ENCODE results near the gene DNAJB11. TPM values are rescaled to one million over a fixed set of nuclear protein-coding genes. Genes with fewer than 3 reads are reported as not detected.

DNAJB11 gene
- total RNA-seq, 4 donors from 2014 or later = 39.5 to 65.3 (median 47.3) TPM

DNA sequence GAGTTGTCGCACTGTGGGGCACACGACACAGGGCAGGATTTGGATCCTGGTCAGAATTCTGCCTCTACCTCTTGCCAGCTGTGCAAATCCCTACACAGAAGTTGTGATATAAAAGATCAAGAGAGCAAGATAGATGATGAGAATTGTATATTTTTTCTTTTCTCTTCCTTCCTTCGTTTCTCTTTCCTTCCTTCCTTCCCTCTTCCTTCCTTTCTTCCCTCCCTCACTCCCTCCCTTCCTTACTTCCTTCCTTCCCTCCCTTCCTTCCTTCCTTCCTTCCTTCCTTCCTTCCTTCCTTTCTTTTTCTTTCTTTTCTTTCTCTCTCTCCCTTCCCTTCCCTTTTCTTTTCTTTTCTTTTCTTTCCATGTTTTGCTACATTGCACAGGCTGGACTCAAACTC is 30.4 kb downstream of the DNAJB11 start:
- Histone ChIP-seq H3K27me3 (no peaks in the 10 kb centered on the region), H3K36me3 (no peaks in the 10 kb centered on the region), H3K4me1 (peaks cover 0 to 9% (median 0%) of the 10 kb centered on the region in 3 donors), H3K9me3 (no peaks in the 10 kb centered on the region), H3K27ac (no peak overlapping the region), H3K4me3 (no peak overlapping the region)
- no peak for DNase-seq
- intact Hi-C loops (cut with DNase I) = no loop called here
- no peak for TF ChIP-seq POLR2A (IDR thresholded peaks at IDR 0.05)
- TF ChIP-seq, protein P1, sequence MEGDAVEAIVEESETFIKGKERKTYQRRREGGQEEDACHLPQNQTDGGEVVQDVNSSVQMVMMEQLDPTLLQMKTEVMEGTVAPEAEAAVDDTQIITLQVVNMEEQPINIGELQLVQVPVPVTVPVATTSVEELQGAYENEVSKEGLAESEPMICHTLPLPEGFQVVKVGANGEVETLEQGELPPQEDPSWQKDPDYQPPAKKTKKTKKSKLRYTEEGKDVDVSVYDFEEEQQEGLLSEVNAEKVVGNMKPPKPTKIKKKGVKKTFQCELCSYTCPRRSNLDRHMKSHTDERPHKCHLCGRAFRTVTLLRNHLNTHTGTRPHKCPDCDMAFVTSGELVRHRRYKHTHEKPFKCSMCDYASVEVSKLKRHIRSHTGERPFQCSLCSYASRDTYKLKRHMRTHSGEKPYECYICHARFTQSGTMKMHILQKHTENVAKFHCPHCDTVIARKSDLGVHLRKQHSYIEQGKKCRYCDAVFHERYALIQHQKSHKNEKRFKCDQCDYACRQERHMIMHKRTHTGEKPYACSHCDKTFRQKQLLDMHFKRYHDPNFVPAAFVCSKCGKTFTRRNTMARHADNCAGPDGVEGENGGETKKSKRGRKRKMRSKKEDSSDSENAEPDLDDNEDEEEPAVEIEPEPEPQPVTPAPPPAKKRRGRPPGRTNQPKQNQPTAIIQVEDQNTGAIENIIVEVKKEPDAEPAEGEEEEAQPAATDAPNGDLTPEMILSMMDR (IDR thresholded peaks at IDR 0.05) = no peak
- WGBS, 2 donors = 62 to 74% methylated on average over 3 of the region's 3 CpGs

DNA sequence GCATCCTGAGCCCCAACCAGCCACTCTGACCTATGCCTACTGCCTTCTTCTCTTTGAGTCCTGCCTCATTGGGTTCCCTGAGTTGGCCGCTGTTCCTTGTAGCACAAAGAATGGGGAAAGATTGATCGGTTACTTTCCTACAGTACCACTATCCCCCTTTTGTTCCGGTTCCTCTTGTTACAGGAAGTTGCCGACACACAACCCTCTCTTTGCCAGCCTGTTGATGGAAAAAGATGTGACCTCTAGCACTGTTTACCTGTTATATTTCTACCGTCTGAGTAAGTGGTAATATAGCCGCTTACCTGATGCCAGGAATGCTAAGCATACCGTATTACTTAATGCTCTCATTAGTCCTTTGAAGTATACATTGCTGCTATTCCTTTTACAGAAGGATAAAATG is 32.6 kb downstream of the DNAJB11 start:
- 72 to 87% methylated on average over 7 of the region's 7 CpGs for WGBS, 2 donors
- Histone ChIP-seq H3K4me3 (no peak overlapping the region), H3K27me3 (no peaks in the 10 kb centered on the region), H3K36me3 (no peaks in the 10 kb centered on the region), H3K27ac (no peak overlapping the region), H3K4me1 (peaks cover 0 to 9% (median 0%) of the 10 kb centered on the region in 3 donors), H3K9me3 (no peaks in the 10 kb centered on the region)
- TF ChIP-seq POLR2A (IDR thresholded peaks at IDR 0.05) = no peak
- TF ChIP-seq, protein P1 (IDR thresholded peaks at IDR 0.05) = no peak
- DNase-seq = no peak
- intact Hi-C loops (cut with DNase I) = no loop called here

DNA sequence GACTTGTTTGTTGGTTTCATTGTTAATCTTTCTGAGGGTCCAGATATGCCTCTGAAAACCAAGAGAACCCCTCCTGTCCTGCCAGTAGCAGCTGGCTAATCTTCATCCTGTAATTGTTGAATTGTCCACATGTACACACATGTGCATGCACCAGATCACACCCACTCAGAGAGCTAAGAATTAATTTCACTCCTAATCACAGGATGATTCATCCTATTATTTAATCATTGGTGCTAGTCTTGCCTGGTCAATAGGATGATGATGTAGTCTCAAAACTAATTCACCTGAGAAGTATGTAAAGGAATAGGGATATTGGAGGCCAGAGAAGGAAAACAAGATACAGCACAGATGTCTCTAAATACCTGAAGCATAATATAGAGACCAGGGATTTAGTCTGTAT is 34.6 kb downstream of the DNAJB11 start:
- no peak for DNase-seq

DNA sequence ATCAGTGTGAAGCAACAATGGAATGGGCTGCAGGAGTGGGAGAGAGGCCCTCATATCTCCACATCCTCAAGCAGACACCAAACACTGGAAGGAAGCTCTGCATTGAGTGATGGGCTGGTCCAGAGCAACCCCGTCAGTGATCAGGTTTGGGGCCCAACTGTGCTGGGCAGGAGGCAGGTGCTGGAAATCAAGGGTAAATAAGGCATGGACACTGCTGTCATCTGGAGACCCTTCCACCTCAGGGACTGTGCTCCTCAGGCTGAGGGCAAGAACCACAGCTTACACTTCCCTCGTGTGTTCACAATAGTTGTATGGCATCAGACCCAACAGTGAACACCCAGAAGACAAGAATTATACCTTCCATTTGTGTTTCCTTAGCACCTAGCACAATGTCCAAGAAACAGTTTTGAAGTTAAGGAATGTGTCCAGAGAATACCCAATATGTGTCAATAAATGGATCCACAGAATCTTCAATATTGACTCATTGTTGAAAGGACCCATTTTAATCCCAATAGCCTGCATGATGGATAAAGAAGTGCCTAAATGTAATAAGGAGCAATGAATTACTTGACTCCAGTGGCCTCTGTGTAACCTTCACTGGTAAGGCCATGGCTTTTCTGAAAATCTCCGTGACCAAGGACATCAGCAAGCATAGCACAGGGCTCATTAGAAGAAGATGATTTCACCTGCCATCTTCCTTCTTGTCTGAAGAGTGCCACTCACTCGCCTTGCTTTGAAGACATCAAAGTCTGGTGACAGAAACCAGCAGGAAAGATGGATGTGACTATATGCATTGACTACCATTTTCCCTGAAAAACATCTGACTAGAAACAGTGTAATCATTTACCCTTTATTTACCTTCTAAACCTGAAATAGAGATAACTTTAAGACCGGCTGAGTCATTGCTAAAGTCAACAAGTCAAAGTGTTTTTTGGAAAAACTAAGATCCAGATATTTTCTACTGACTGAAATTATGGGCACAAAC is 35.3 kb downstream of the DNAJB11 start:
- H3K4me3 ChIP-seq = no peak overlapping the region
- H3K27me3 ChIP-seq = no peaks in the 10 kb centered on the region
- DNase-seq = no peak
- no peak overlapping the region for H3K27ac ChIP-seq
- no peaks in the 10 kb centered on the region for H3K36me3 ChIP-seq
- peaks cover 0 to 9% (median 0%) of the 10 kb centered on the region in 3 donors for H3K4me1 ChIP-seq
- no peak for TF ChIP-seq POLR2A (IDR thresholded peaks at IDR 0.05)
- TF ChIP-seq, protein P1 (IDR thresholded peaks at IDR 0.05) = no peak
- H3K9me3 ChIP-seq = no peaks in the 10 kb centered on the region
- 83 to 91% methylated on average over 5 of the region's 5 CpGs for WGBS, 2 donors
- intact Hi-C loops (cut with DNase I) = no loop called here

More for the DNA sequence above, 34.6 kb downstream of the DNAJB11 start:
- Histone ChIP-seq H3K27me3 (no peaks in the 10 kb centered on the region), H3K4me1 (peaks cover 0 to 9% (median 0%) of the 10 kb centered on the region in 3 donors), H3K4me3 (no peak overlapping the region), H3K27ac (no peak overlapping the region), H3K9me3 (no peaks in the 10 kb centered on the region), H3K36me3 (no peaks in the 10 kb centered on the region)
- TF ChIP-seq, protein P1 (IDR thresholded peaks at IDR 0.05) = no peak
- no peak for TF ChIP-seq POLR2A (IDR thresholded peaks at IDR 0.05)
- intact Hi-C loops (cut with DNase I) = no loop called here

DNA sequence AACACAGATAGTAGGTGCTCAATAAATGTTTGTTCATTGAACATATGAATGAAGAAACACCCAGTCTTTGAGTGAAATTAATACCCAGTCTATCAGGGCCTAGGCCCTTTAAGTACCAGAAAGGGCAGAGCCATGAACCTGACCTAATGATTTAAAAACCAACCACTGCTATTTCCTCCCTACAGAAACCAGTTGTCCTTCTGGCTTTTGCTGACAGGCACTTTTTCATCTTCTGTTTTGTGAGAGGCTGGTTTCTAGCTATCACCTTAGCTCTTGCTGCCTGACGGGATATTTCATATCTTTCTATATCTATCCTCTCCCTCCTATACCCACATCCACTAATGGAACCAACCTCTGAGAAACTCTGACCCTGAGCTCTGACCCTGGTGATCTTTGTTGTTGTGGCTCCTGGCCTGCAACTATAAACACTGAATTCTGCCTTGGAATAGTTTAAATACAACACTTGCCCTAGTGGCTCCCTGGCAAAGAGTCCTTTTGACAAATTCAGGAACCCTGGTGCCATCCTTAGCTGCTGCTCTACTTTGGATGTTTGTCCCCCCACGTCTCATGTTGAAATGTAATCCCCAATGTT is 38.2 kb downstream of the DNAJB11 start:
- no peaks in the 10 kb centered on the region for H3K9me3 ChIP-seq
- H3K36me3 ChIP-seq = no peaks in the 10 kb centered on the region
- TF ChIP-seq POLR2A (IDR thresholded peaks at IDR 0.05) = no peak
- TF ChIP-seq, protein P1 (IDR thresholded peaks at IDR 0.05) = no peak
- intact Hi-C loops (cut with DNase I) = no loop called here
- WGBS, 2 donors = 79 to 84% methylated on average over 2 of the region's 2 CpGs
- H3K4me1 ChIP-seq = peaks cover 0 to 9% (median 0%) of the 10 kb centered on the region in 3 donors
- no peak overlapping the region for H3K4me3 ChIP-seq
- no peak overlapping the region for H3K27ac ChIP-seq
- H3K27me3 ChIP-seq = peaks cover 0 to 11% (median 0%) of the 10 kb centered on the region in 4 donors
- no peak for DNase-seq
